NK-92 (cell line): ENCODE results near the gene VPS8.

ENCODE experiments used
- DNase-seq: peaks from one replicate; lab custom pipeline; 2025; ENCODE audit not compliant: unreplicated experiment; lab: John Stamatoyannopoulos, UW

The VPS8 gene

GRCh38 chr3:184810146-184810545 lies 1.8 kb upstream of the VPS8 start:
- no peak for DNase-seq

- DNase-seq: no peak
Observed at GRCh38 chr3:184811034-184811433, 932 bp upstream of the VPS8 start.

DNA sequence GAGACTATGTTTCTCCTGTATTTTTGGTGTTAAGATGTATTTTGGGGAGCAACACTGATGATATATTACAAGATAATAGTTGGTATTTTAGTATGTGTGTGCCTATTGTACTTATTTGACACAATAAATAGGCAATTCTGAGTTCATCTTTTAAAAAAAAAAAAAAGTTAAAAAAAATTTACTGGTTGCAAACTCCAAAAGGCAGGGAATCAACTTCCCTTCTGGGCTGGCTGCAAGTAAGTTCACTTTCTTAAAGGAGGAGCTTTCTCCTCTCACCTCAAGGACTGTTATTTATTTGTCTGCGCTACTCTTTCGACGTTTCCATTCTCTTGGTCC lies 335 bp upstream of the VPS8 start:
- no peak for DNase-seq

- DNase-seq: no peak
Observed at GRCh38 chr3:184812662-184813042, 686 bp downstream of the VPS8 start.

GRCh38 chr3:184813357-184813756 lies 1.4 kb downstream of the VPS8 start:
- DNase-seq: no peak

- no peak for DNase-seq
Observed at GRCh38 chr3:184814214-184814613, 2.2 kb downstream of the VPS8 start.

GRCh38 chr3:184815046-184815930 lies 3.3 kb downstream of the VPS8 start:
- DNase-seq: no peak

- DNase-seq: no peak
Observed at GRCh38 chr3:184816614-184817013, 4.6 kb downstream of the VPS8 start.

GRCh38 chr3:184820525-184820924 lies 8.6 kb downstream of the VPS8 start:
- no peak for DNase-seq

- no peak for DNase-seq
Observed at GRCh38 chr3:184821034-184821433, 9.1 kb downstream of the VPS8 start.

DNA sequence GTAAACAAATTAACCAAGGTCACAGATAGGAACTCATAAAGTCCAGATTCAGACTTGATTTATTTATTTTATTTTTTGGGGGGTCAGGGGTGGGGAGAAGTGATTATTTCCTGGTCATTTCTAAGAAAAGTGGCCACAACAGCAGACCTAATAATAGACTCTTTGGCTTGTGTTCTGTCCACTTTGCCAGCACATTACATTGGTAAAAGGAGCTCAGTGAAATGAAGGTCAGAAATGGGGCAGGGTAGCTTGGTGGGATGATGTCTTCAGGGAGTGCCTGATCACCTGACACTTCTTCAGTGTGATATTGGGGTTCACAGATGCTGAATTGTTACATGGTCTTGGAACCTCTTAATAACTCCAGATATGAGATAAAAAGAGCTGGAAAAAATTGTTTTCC lies 10.1 kb downstream of the VPS8 start:
- no peak for DNase-seq

DNA sequence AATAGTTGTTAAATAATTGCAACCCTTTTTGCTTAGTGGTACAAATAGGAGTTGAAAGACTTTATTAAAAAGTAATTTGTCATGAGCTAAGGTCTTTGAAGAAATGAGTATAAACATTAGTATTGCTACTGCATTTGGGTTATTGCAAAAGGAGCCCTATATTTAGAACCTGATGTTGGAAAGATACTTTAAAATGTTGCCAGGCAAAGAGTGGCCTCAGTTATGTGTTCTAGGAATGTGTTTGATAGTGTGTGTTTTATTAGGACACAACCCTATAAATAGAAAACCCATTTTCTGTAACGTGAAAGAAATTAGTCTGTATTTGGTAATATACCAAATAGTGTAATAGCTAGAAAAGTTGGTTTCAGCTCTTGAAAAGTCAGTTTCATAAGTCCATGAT lies 10.7 kb downstream of the VPS8 start:
- no peak for DNase-seq

GRCh38 chr3:184823990-184824389 lies 12.0 kb downstream of the VPS8 start:
- no peak for DNase-seq

DNA sequence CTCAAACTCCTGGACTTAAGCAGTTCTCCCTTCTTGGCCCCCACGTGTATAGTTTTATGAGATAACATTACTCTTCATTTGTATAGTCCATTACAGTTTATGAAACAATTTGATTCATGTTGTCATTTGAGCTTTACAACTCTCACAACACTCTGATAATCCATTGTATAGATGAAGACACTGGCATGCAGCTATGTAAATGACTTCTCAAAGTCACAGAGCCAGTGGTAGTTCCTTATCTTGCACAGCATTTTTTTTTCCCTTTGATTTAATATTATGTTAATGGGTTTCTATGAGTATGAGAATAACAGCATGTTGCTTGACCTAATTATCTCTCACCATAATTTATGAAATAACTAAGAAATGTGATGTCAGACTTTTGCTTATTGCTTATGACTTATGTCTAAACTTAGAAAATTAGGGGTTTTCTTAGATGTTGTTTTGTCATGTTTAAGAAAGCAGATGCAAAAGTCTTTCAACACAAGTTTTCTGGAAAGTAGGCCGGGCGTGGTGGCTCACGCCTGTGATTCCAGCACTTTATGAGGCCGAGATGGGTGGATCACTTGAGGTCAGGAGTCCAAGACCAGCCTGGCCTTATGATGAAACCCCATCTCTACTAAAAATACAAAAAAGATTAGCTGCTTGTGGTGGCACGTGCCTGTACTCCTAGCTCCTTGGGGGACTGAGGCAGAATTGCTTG lies 13.3 kb downstream of the VPS8 start:
- DNase-seq: no peak

GRCh38 chr3:184827572-184827971 lies 15.6 kb downstream of the VPS8 start:
- DNase-seq: no peak

DNA sequence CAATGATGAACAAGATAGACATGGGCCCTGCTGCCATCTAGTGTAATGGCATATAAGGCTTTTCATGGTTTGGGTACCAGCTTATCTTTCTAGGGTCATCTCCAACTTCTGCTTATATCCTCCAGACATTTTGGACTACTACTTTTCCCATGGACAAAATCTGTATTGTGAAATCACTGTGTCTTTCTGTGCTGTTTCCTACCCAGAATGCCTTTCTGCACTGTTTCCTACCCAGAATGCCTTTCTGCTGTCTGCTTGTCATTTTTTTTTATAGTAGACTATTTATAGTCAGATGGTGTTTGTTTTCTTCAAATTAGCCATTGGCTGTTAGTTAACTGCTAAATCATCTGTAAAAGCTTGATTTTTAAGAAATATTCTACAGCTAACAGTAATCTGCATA lies 20.1 kb downstream of the VPS8 start:
- DNase-seq: no peak

DNA sequence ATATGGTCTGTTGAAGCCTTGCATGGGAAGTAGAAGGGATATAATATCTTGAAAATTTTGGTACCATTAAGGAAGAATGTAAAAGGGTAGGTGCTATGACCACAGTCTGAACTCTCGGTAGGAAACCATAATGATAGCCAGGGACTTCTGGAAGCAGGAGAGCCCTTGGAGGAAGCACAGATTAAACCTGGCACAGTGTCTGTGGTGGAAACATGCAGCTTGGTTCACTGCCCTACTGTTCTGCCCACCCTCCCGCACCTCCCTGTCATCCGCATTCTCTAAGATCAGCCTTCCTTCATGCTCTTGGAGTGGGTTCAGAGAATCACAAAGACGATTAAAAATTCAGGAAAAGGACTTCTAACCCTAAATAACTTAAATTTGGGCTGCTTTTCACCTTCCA lies 20.9 kb downstream of the VPS8 start:
- DNase-seq: no peak

DNA sequence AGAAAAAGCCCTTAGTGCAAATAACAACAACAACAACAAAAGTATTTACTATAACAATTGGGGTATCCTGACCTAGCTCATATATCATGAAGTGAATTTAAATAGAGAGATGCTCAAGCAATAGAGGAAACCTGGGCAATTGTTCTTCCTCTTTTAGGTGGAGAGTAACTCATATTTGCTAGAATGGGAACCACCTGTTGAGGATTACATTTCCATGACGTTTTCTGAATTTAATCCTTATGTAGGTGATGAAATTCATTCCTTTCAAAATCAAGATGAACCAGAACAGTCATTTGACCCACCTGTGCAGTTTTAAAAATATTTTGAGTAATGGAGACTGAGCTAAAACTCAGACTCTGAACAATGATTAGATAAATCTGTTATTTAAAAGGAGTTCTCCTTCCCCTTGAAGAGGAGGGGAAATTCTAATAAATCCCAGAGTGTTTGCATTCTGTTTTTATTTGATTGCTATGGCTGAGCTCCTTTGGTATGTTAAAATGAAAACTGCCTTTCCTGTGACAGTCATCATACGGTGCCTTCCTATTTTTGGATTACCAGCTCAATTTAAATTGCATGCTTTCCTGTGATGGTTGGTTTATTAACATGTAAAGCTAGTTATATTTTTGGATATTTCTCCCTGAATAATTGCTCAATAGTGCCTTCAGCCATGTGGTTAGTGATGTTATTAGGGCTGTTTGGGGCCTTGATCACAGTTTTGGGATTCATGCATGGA lies 24.3 kb downstream of the VPS8 start:
- no peak for DNase-seq

GRCh38 chr3:184842433-184842832 lies 30.5 kb downstream of the VPS8 start:
- DNase-seq: no peak

DNA sequence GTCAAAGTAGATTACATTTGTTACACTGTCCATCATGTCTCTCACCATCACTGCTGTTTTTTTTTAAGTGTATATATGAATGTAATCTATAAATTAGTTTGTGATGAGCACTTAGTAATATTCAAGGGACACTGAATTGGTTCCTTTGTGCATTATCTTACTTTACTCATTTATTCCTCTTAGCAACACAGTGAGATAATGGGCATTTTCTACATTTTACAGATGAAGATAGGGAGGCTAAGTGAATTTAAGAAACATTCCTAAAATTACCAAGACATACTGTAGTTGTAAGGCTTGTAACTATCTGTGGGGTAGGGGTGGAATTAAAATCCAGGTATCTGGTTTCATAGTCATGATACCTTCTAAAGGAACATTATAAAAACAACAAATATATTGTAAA lies 33.9 kb downstream of the VPS8 start:
- no peak for DNase-seq

DNA sequence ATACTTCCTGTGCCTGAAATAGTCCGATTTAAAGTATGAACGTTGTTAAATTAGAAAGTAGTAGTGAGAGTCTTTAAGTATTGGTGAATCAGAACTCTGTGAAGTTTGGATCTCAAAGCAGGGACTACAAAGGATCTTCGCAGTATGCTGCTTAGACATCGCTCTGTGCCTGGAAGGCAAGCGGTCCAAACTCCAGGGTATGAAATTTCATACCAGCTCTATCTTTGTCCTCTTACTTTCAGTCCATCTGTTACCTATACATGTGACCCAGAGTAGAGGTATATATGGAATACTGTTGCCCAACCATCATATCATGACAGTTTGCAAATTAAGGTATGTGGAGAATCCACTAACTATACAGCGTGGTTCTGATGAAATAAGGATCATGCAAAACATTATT lies 34.5 kb downstream of the VPS8 start:
- DNase-seq: no peak

GRCh38 chr3:184848934-184849333 lies 37.0 kb downstream of the VPS8 start:
- DNase-seq: no peak
